B cell (primary cell): ENCODE data around the gene CKAP5.

Experiments used
- EZH2 ChIP-seq: IDR thresholded peaks from 2 replicates; pipeline ENCODE4 v1.6.1; 2012; ENCODE audit warnings: borderline replicate concordance, low read depth, mild to moderate bottlenecking, moderate library complexity, low read length; ENCODE audit not compliant: insufficient read depth, poor library complexity, severe bottlenecking
- TF ChIP-seq, protein P1 (sequence below): fragments of 200-600 bp; IDR thresholded peaks from one replicate; pipeline ENCODE4 v1.8.0; 2022; ENCODE audit warnings: antibody characterized with exemption, mild to moderate bottlenecking

DNA sequence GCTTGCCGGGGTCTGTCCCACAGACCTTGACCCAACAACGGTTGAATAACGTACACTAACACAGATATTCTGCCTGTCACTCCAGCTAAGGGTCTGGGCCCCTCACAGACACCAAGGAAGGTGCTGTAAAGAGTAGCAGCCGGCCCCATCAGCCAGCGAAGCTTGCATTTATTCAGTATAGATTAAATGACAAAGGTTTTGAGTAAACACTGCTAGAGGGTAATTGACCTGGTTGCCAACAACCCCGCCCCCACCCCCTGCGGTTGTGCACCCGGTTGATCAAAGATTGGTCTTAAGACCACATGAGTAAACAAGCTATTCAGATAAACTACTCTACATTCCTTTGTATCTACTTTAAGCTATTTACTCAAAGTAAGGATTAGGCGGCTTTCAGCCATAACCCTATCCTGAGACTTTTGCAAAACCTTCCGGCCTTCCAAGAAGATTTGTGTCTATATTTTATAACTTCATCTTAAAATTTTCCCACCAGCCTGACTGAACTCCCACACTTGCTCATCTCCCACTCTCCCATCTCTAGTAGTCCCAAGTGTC is 4.8 kb upstream of the CKAP5 start:
- no peak for TF ChIP-seq EZH2
- TF ChIP-seq, protein P1, sequence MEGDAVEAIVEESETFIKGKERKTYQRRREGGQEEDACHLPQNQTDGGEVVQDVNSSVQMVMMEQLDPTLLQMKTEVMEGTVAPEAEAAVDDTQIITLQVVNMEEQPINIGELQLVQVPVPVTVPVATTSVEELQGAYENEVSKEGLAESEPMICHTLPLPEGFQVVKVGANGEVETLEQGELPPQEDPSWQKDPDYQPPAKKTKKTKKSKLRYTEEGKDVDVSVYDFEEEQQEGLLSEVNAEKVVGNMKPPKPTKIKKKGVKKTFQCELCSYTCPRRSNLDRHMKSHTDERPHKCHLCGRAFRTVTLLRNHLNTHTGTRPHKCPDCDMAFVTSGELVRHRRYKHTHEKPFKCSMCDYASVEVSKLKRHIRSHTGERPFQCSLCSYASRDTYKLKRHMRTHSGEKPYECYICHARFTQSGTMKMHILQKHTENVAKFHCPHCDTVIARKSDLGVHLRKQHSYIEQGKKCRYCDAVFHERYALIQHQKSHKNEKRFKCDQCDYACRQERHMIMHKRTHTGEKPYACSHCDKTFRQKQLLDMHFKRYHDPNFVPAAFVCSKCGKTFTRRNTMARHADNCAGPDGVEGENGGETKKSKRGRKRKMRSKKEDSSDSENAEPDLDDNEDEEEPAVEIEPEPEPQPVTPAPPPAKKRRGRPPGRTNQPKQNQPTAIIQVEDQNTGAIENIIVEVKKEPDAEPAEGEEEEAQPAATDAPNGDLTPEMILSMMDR, result no peak
